GM08714 (cell line): ENCODE data around the gene CRMP1.

Experiments
- H3K4me3 ChIP-seq: fragments of 200-500 bp; sonication (Bioruptor generic); 2 replicates; pipeline ENCODE4 v1.5.1; 2014; ENCODE audit warnings: mild to moderate bottlenecking, low read length, inconsistent platforms
- ZNF274 ChIP-seq: IDR thresholded peaks from 2 replicates; pipeline ENCODE4 v1.6.1; 2012; ENCODE audit warnings: mild to moderate bottlenecking, low read depth, low read length

The CRMP1 gene

DNA sequence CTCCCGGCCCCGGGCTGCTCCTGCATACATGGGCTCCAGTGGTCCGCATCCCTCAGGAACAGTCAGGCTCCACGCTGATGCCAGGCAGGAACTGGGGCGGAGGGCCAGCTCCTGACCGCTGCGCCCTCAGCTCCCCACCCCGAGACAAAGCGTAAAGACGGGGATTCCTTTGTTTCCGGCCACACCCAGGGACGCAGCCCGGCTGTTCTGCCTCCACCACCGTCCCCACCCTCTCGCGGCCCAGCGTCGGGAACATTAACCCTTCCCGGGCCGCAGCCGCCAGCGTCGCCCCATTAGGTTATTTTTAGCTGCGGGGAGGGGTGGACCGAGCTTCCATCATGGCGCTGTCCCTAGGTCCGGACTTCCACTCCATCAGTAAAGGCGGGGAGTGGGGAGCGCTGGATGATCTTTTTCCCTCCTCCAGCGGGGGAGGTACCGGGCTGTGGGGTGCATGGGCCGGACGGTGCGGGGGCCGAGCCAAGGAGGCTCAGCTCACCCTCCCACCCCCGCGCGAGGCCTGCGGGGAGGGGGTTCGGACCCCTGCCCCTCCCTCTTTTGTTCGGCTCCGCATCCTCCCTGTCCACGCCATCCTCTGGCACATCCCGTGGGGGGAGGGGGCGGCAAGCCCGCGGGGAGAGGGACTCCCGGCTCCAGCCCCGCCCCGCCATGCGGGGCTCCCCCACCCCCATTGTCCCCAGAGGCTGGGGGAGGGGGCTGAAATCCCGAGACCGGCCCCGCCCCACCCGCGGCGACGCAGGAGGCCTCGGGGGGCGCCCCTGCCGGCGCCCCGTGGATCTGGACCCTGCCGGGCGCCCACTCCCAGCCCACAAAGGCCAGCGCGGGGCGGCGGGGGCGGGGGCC is 5.3 kb downstream of the CRMP1 start:
- no peak for TF ChIP-seq ZNF274
- no peak overlapping the region for H3K4me3 ChIP-seq

- H3K4me3 ChIP-seq, result no peak overlapping the region
- no peak for TF ChIP-seq ZNF274
Observed at GRCh38 chr4:5887011-5887360, 5.9 kb downstream of the CRMP1 start.

- TF ChIP-seq ZNF274, result no peak
- no peak overlapping the region for H3K4me3 ChIP-seq
Observed at GRCh38 chr4:5885733-5886132, 7.2 kb downstream of the CRMP1 start.

DNA sequence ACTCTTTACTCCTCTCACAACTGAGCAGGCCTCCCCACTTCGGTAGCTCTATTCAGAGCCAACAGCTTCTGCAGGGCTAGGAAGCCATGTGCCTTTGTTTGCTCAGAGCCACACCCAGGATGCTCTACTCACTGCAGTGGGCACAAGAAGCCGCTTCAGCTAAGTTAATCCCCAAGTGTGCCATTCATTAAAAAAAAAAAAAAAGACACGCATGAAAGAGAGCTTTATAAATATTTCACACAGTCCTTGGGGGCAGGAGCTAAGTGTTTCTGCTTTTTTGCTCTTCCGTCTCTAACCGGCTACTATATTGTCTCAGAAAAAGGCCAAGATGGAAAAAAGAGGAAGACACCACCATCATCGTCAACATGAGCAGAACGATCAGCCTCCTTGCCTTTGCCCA is 8.1 kb downstream of the CRMP1 start:
- no peak for TF ChIP-seq ZNF274
- no peak overlapping the region for H3K4me3 ChIP-seq

DNA sequence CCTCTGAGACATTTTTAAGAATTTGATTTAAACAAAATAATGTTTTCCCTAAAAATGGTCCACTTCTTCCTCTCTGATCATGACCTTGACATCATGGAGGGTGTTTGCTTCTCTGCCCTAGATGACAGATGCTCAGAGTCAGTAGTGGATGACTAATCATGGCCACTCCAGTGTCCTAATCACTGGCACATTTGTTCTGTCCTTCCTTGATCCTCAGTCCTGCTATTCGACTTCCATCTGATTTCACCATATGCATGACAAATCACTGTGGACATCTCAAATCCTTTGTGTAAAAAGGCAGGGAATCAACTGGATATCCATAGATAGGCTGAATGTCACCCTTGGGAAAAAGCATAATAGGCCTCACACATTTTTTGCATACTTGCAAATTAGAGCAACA is 9.0 kb downstream of the CRMP1 start:
- no peak for TF ChIP-seq ZNF274
- no peak overlapping the region for H3K4me3 ChIP-seq

- H3K4me3 ChIP-seq, result no peak overlapping the region
- no peak for TF ChIP-seq ZNF274
Observed at GRCh38 chr4:5882947-5883346, 9.9 kb downstream of the CRMP1 start.

- TF ChIP-seq ZNF274, result no peak
- H3K4me3 ChIP-seq, result no peak overlapping the region
Observed at GRCh38 chr4:5881340-5881739, 11.5 kb downstream of the CRMP1 start.

DNA sequence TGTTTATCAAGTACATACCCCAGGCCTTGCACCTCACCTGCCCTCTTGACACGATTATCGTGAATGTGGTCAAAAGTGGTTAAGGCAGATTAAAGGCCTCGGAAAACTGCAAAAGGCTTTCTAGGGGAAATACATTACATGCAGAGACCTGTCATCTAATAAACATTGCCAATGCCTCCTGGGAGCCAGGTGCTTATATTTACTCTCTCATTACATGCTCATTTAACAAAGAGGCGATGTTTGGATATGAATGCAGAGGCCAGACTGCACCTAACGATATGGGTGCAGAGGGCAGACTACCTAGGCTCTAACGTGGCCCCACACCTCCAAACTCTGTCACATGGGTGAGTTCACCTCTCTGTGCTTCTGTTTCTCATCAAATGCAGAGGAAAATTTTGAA is 14.5 kb downstream of the CRMP1 start:
- TF ChIP-seq ZNF274, result no peak
- no peak overlapping the region for H3K4me3 ChIP-seq

DNA sequence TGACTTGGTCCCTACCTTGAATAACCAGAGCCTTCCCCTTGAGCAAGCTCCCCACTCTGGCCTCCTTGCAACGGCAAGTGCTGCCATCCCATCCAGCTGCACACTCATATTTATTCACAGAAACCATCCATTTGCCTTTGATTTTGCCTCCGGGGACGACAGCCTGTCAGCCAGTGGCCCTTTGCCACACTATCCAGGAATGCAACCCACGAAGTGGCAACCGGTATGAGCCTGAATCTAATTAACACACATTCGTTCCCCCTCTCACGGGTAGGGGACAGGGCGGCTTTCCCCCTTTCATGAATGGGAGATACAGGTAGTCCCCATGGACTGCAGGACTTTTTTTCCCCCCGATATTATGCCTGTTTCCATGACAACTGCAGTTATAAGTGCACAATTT is 15.5 kb downstream of the CRMP1 start:
- TF ChIP-seq ZNF274, result no peak
- no peak overlapping the region for H3K4me3 ChIP-seq

DNA sequence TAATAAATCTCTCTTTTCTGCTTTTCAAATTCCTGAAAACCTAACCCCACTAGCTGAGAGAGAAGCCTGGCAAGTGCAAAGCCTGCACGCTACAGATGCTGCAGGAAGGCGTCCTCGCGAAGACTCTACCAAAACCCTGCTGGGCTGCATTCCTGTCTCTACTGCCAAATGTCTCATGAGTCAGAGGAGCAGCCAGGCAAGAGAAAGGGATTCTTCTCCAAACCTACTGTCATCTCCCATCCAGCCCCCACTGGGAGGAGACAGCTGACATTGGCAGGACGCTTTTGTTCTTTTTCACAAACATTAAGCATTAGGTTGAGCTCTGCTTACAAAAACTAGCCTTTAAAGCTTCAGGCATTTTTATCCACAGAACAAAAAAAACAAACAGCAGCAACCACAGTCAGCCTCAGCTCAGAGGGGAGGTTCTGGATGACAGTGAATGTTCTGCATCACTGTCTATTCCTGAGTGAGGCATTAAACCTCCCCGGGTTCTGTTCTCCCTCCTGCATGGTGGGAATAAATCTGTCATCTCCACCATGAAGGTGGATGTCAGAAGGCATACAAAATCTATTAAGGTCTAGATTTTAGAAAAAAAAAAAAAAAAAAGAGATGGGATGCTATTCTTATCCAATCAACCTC is 18.0 kb downstream of the CRMP1 start:
- H3K4me3 ChIP-seq, result no peak overlapping the region
- TF ChIP-seq ZNF274, result no peak

GRCh38 chr4:5870701-5871100 is 22.2 kb downstream of the CRMP1 start:
- TF ChIP-seq ZNF274, result no peak
- no peak overlapping the region for H3K4me3 ChIP-seq

- no peak for TF ChIP-seq ZNF274
- H3K4me3 ChIP-seq, result no peak overlapping the region
Observed at GRCh38 chr4:5869966-5870619, 22.8 kb downstream of the CRMP1 start.

DNA sequence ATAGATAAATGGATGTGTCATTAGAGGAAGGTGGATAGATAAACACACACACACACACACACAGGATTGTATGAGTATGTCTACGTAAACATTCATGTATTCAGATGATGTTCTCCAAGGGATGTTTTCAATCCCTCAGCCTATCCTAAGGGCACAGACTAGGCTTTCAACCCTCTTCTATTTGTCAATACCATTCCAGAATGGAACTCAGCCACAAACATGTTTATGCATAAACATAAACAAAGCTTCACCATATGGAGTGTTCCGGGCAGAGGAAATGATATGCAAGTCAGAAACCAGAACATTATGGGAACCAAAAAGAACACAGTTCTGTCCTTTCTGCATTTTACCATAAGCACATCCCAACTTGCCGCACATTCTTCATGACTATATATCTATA is 25.0 kb downstream of the CRMP1 start:
- no peak for TF ChIP-seq ZNF274
- H3K4me3 ChIP-seq, result no peak overlapping the region

- H3K4me3 ChIP-seq, result no peak overlapping the region
- TF ChIP-seq ZNF274, result no peak
Observed at GRCh38 chr4:5866841-5867813, 25.8 kb downstream of the CRMP1 start.
